HEK293T (cell line): ENCODE results near the gene VPS35L.

Source experiments
- ARNT ChIP-seq: fragments of 450-650 bp; IDR thresholded peaks from 2 replicates; pipeline ENCODE4 v1.6.1; 2017; ENCODE audit warnings: mild to moderate bottlenecking
- TARDBP ChIP-seq: fragments of 450-650 bp; IDR thresholded peaks from 2 replicates; pipeline ENCODE4 v1.6.1; 2016

- TF ChIP-seq ARNT (no peak), TARDBP (no peak)
These were observed 87.0 kb downstream of the VPS35L start for GRCh38 chr16:19642501-19642900.
